Fibroblast of lung (primary cell): ENCODE data around the gene COG2.

Experiments
- EZH2 ChIP-seq: IDR thresholded peaks from 2 replicates; pipeline ENCODE4 v1.5.1; 2012; ENCODE audit warnings: low read length, control low read depth, mild to moderate bottlenecking; ENCODE audit errors: missing control alignments
- TF ChIP-seq, protein P1 (sequence below), 2 donors: IDR thresholded peaks in 1 of 2; conservative IDR thresholded peaks in 1 of 2; 1 replicate in 1 of 2; 2 replicates in 1 of 2; pipeline ENCODE4 v1.5.1; 2011 to 2012; ENCODE audit warnings: low read length in 2 of 2, control low read depth in 1 of 2, inconsistent platforms in 1 of 2, low read depth in 1 of 2, mild to moderate bottlenecking in 1 of 2

DNA sequence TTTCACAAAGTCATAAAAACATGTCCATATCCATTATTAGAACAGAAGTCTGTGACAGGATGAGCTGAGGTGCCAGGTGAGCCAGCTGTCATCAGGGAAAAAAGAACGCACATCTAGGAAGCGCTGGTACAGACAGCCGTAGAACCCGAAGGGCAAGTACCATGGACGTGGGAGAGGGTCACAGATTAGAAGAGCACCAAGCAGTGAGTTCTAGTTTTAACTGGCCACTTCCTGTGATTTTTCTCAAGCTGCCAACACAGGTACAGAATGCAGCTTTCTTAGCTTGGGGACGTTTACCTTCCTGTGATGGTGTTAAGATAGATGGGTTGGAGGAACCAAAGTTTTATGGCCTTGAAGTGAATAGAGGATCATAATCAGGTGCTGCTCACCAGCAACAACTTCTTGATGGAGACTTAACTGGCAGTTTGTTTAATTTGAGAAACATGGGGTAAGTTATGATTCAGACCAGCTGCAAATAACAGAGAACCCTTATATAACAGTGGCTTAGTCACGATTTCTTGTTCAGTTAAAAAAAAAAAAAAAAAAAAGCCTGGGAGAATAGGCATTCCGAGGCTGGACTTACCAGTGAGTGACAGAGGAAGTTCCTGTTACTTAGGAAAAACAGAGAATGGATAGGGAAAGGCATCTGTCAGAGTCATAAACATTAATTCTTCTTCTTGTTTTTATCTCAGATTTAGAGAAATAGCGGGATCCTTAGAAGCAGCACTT is 40.8 kb downstream of the COG2 start:
- TF ChIP-seq, protein P1, sequence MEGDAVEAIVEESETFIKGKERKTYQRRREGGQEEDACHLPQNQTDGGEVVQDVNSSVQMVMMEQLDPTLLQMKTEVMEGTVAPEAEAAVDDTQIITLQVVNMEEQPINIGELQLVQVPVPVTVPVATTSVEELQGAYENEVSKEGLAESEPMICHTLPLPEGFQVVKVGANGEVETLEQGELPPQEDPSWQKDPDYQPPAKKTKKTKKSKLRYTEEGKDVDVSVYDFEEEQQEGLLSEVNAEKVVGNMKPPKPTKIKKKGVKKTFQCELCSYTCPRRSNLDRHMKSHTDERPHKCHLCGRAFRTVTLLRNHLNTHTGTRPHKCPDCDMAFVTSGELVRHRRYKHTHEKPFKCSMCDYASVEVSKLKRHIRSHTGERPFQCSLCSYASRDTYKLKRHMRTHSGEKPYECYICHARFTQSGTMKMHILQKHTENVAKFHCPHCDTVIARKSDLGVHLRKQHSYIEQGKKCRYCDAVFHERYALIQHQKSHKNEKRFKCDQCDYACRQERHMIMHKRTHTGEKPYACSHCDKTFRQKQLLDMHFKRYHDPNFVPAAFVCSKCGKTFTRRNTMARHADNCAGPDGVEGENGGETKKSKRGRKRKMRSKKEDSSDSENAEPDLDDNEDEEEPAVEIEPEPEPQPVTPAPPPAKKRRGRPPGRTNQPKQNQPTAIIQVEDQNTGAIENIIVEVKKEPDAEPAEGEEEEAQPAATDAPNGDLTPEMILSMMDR (conservative IDR thresholded peaks at IDR 0.05 in 1 of 2, IDR thresholded peaks at IDR 0.05 in 1 of 2; ENCODE audit: low read depth in 1 of 2, low read length in 2 of 2): no peak
- TF ChIP-seq EZH2: no peak
